Activated CD4-positive, CD25-positive, alpha-beta regulatory T cell treated with anti-CD3 and anti-CD28 coated beads, Interleukin-2, amount 50 U/mL, for 16 hours (primary cell): ENCODE data around the gene RRM1.
"Not testable (repeated sequence)": the region's sequence is repeated elsewhere in the genome, so short reads cannot be mapped to it uniquely, and the experiment has no call there.

Source experiments
- DNase-seq: peaks from one replicate; pipeline ENCODE4 v3.0.0-alpha.2; 2020; ENCODE audit warnings: low read depth, low spot score

Gene RRM1

GRCh38 chr11:4134806-4135205, 40.2 kb downstream of the RRM1 start:
- DNase-seq = no peak

- no peak for DNase-seq
Observed at GRCh38 chr11:4138497-4138896, 43.9 kb downstream of the RRM1 start.

- no peak for DNase-seq
Observed at GRCh38 chr11:4140067-4140636, 45.6 kb downstream of the RRM1 start.

DNA sequence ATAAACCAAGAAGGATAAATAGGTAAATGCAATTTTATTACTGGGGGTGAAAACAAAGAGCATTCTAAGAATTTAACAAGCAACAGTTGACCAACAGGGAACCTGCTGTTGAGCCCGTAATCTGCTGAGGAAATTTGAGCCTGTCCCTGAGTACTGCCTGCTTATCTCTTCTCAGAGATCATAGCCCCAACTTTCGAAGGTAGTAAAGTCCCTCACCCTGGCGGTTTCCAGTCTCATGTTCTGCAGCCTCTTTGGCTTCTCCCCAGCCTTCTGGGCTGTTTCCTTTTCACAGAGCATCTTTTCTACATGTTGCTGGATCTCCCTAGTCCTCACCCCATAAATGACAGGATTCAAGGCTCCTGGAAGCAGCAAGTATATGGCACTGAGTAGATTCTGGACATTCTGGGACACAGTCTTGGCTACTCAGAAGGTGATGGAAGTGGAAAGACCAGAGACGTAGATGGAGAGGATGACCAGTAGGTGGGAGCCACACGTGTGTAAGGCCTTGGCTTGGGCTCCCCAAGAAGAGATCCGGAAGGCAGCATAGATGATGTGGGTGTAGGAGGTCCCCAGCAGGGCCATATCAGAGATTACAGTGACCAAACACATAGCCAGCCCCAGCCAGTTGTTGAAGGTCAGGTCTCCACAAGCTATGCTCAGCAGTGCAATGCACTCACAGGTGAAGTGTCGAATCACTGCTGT, 51.6 kb downstream of the RRM1 start:
- DNase-seq = no peak

GRCh38 chr11:4146772-4147098, 52.1 kb downstream of the RRM1 start:
- no peak for DNase-seq

- no peak for DNase-seq
Observed at GRCh38 chr11:4154503-4154902, 59.9 kb downstream of the RRM1 start.

GRCh38 chr11:4156571-4156970, 62.0 kb downstream of the RRM1 start:
- no peak for DNase-seq

DNA sequence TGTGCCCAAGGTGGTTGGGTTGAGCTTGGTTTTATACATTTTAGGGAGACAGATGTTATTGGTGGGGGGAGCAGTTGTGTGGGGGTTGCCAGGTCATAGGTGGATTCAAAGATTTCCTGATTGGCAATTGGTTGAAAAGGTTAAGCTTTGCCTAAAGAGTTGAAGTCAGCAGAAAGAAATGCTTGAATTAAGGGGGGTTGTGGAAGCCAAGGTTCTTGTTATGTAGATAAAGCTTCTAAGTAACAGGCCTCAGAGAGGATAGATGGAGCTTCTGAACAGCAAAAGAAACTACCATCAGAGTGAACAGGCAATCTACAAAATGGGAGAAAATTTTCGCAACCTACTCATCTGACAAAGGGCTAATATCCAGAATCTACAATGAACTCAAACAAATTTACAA, 64.2 kb downstream of the RRM1 start:
- not testable (repeated sequence) for DNase-seq

GRCh38 chr11:4161305-4161704, 66.7 kb downstream of the RRM1 start:
- DNase-seq = no peak

- DNase-seq = no peak
Observed at GRCh38 chr11:4164884-4165590, 70.4 kb downstream of the RRM1 start.

DNA sequence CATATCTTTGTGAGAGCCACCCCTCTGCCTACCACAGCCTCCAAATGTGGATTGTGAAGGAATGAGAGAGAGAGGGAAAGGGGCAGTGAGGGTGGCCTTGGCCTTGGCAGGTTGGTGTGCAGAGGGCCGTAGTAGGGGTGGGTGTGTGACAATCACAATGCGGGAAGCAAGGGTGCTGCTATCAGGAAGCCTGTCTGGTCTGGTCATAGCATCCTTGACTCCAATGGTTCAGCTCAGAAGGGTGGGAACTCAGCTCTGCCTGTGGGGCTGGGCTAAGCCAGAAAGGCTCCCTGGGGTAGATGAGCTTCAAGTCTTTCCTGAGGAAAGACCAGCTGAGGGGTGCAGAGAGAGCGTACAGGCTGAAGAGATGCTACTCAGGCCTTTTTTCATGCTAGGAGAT, 72.7 kb downstream of the RRM1 start:
- DNase-seq = no peak

DNA sequence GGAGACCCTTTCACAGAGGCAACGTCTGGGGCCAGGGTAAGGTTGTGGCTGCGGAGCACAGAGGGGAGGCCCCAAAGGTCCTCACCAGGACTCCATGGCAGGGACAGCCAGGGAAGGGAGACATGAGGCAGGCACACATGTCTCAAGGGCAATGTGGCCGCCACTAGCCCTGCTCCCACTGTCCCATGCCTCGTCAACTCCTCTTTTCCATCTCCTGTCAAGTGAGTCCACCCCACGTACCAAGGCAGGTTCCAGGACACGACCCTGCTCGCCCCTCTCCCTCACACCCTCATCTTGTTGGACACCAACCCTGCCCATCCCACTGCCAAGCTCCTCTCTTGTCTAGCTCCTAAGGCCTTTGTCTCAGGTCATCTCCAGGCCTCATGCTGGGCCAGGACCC, 73.2 kb downstream of the RRM1 start:
- no peak for DNase-seq

GRCh38 chr11:4175620-4176350, 81.2 kb downstream of the RRM1 start:
- not testable (repeated sequence) for DNase-seq

- no peak for DNase-seq
Observed at GRCh38 chr11:4178813-4179662, 84.4 kb downstream of the RRM1 start.

DNA sequence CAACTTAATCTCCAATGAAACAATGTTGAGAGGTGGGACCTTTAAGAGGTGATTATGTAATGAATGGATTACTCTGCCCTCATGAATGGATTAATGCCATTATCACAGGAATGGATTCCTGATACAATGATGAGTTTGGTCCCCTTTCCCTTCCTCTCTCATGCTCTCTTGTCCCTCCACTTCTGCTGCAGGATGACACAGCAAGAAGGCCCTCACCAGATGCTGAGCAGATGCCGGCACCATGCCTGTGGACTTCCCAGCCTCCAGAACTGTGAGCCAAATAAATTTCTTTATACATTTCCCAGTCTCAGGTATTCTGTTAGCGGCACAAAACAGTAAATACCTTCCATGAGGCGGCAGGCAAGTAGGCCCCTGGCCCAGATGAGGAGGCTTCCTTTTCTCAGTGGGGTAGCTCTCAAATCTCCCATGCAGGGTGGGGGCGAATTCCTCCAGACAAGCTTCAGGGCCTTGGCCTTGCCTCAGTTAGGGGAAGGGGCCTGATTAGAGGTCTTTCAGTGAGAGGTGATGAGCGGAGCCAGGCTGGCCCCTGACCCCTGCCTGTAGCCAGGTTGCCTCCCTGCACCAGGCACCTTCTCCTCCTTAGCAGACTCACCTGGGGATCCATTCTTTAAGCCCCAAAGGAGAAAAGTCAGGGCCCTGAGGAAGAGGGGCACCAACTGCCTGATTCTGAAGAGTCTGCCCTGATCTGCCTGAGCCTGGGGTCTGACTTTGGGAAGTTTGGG, 86.0 kb downstream of the RRM1 start:
- DNase-seq = no peak

DNA sequence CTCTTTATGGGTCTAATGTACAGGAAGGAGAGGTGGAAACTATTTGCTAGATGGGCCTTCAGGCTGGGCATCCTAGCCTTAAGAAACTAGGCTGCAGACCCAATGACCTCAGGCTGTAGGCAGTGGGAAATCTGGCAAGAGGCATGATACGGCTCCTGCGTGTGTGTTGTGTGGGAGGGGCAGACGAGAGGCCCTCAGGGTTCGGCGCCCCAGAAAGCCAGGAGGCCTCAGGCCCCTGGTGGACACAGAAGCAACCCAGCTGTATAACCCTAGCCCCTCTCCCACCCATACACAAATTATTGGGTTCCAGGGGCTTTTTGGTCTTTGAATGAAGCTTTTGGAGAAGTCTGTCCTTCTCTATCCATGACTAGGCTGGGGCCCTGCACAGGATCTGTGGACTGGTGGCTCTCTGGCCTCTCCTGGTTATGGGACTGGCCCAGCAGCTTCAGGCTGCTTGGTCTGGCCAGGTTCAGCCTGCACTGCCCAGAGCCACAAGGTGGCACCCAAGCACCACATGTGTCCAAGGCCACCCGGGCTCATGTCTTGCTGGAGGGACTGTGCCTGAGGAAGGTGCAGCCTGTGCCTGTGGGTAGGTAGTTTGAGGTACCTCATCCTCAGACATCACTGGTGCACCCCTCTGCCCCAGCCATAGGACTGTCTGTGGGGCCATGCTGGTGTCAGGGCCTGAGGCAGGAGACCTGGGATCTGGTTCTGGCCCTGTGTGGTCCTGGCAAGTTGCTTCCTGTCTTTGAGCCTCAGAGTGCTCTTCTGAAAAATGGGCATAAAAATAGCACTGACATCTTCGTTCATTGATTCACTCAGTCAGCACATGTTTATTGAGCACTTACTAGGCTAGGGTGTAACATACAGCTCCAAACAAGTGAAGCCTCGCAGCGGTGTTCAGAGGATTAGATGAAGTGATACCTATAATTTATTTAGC, 87.5 kb downstream of the RRM1 start:
- no peak for DNase-seq

- no peak for DNase-seq
Observed at GRCh38 chr11:4183410-4184057, 88.9 kb downstream of the RRM1 start.

DNA sequence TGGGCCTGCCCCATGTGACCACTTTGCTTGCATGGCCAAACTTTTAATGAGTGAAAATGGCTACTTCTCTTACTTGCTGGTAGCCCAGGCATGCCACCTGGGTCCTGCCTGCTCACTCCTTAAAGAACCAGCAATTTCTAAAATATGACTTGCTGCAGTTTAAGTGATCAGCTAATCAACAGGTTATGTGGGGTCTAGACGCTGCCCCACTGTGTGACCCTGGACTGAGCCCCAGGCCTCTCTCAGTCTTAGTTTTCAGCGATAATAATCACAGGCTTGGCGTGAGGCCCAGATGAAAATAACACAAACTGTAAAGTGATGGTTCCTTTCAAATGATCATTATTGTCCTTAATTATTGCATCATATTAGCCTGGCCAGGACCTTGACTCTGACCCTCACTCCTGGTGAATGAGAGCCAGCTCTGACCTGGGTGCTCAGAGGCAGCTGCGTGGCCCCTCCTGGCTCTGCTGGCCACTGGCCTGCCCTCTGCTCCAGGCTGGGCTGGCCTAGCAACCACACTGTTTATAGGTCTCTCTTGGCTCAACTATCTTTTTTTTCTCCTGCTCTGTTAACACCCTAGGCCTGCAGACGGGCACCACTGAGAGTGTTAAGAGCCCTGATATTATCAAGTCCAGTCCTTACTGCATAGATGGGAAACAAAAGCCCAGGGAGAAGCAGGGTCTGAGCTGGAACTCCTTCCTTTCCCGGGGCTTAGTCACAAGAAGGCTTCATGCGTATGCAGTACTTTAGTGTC, 89.7 kb downstream of the RRM1 start:
- no peak for DNase-seq

- DNase-seq = no peak
Observed at GRCh38 chr11:4185561-4185960, 91.0 kb downstream of the RRM1 start.
